Keratinocyte (primary cell): ENCODE measurements around the gene DES. TPM values are rescaled to one million over a fixed set of nuclear protein-coding genes. Genes with fewer than 3 reads are reported as not detected.

ENCODE experiments used
- DNase-seq: peaks from one replicate; pipeline ENCODE4 v3.0.0-alpha.2; 2011; ENCODE audit warnings: low read depth, missing footprints, low spot score
- FAIRE-seq: peaks from 2 replicates; lab custom pipeline; 2011; peaks lifted over from hg19 to GRCh38; lab: Jason Lieb, UNC
- H2AFZ ChIP-seq: 2 replicates; pipeline ENCODE4 v1.6.0; 2012; ENCODE audit warnings: low read length, control low read depth, inconsistent platforms; ENCODE audit not compliant: control insufficient read depth
- H3K27ac ChIP-seq: 2 replicates; pipeline ENCODE4 v1.5.1; 2011; ENCODE audit warnings: low read length; ENCODE audit not compliant: control insufficient read depth, insufficient read depth
- H3K27me3 ChIP-seq: 3 replicates; pipeline ENCODE4 v1.6.0; 2011; ENCODE audit warnings: low read length; ENCODE audit not compliant: control insufficient read depth, insufficient read depth; ENCODE audit errors: extremely low read depth
- H3K36me3 ChIP-seq, 2 experiments: 2 replicates in 1 of 2; 3 replicates in 1 of 2; pipeline ENCODE4 v1.5.1; 2011; ENCODE audit warnings: low read length in 2 of 2, mild to moderate bottlenecking in 1 of 2; ENCODE audit not compliant: control insufficient read depth in 2 of 2, insufficient read depth in 2 of 2; ENCODE audit errors: extremely low read depth in 1 of 2
- H3K4me1 ChIP-seq: 3 replicates; pipeline ENCODE4 v1.5.1; 2011; ENCODE audit warnings: low read length; ENCODE audit not compliant: control insufficient read depth, insufficient read depth; ENCODE audit errors: extremely low read depth
- H3K4me2 ChIP-seq: 3 replicates; pipeline ENCODE4 v1.6.0; 2011; ENCODE audit warnings: low read depth, low read length; ENCODE audit not compliant: control insufficient read depth, insufficient read depth; ENCODE audit errors: extremely low read depth
- H3K4me3 ChIP-seq, 3 experiments: fragments of 200-600 bp in 1 of 3; sonication (generic) in 1 of 3; 2 replicates in 2 of 3; 3 replicates in 1 of 3; pipeline ENCODE4 v1.5.1; 2011 to 2016; ENCODE audit warnings: low read length in 3 of 3, mild to moderate bottlenecking in 3 of 3, control low read depth in 2 of 3, inconsistent platforms in 1 of 3, low read depth in 1 of 3, mixed read lengths in 1 of 3, mixed run types in 1 of 3, moderate library complexity in 1 of 3; ENCODE audit not compliant: control insufficient read depth in 2 of 3, insufficient read depth in 2 of 3; ENCODE audit errors: extremely low read depth in 1 of 3
- H3K79me2 ChIP-seq: 2 replicates; pipeline ENCODE4 v1.6.0; 2012; ENCODE audit warnings: low read length; ENCODE audit not compliant: control insufficient read depth, insufficient read depth
- H3K9ac ChIP-seq: 3 replicates; pipeline ENCODE4 v1.6.0; 2011; ENCODE audit warnings: low read length; ENCODE audit not compliant: control insufficient read depth, insufficient read depth; ENCODE audit errors: extremely low read depth
- H3K9me1 ChIP-seq: 3 replicates; pipeline ENCODE4 v1.6.0; 2011; ENCODE audit warnings: low read length; ENCODE audit not compliant: control insufficient read depth, insufficient read depth; ENCODE audit errors: extremely low read depth
- H3K9me3 ChIP-seq: 2 replicates; pipeline ENCODE4 v1.5.1; 2012; ENCODE audit warnings: low read depth, low read length; ENCODE audit not compliant: control insufficient read depth
- H4K20me1 ChIP-seq: 3 replicates; pipeline ENCODE4 v1.6.0; 2011; ENCODE audit warnings: low read length; ENCODE audit not compliant: control insufficient read depth, insufficient read depth; ENCODE audit errors: extremely low read depth
- CTCF ChIP-seq, 3 experiments: IDR thresholded peaks in 1 of 3; conservative IDR thresholded peaks in 1 of 3; optimal IDR thresholded peaks in 1 of 3; 2 replicates in 2 of 3; 3 replicates in 1 of 3; pipeline versions ENCODE3 to v1.5.1; 2011; ENCODE audit warnings: low read length in 3 of 3, mild to moderate bottlenecking in 3 of 3, moderate library complexity in 2 of 3, control low read depth in 1 of 3, inconsistent platforms in 1 of 3; ENCODE audit not compliant: insufficient read depth in 2 of 3; ENCODE audit errors: extremely low read depth in 1 of 3
- EZH2 ChIP-seq: IDR thresholded peaks from one replicate; pipeline ENCODE4 v1.6.1; 2012; ENCODE audit warnings: inconsistent platforms, mild to moderate bottlenecking, low read length, moderate library complexity
- dilution Hi-C: fragments of 300-500 bp; cut with MboI; formaldehyde crosslinking; loops from one replicate; pipeline ENCODE4 v1.7.0; 2020; ENCODE audit warnings: low sequenced_read_pairs; ENCODE audit not compliant: extremely low pct_ligation_motif_present
- polyA plus RNA-seq, 5 experiments: library from polyadenylated mRNA; depleted of rRNA in 3 of 5; stranded (reverse) in 3 of 5; stranded (forward) in 1 of 5; unstranded in 1 of 5; fragments of >200 nt; gene quantifications; 1 replicate in 1 of 5; 2 replicates in 3 of 5; 3 replicates in 1 of 5; pipeline versions ENCODE4 v1.2.1 to v1.2.3, GENCODE V29; 2011 to 2012; ENCODE audit warnings: missing spikeins in 2 of 5, low read depth in 1 of 5, low replicate concordance in 1 of 5

The DES gene
- polyA plus RNA-seq, 1 donor (not counting 4 experiments of a cell fraction or from before 2014, with no cell fraction given), result not detected

DNA sequence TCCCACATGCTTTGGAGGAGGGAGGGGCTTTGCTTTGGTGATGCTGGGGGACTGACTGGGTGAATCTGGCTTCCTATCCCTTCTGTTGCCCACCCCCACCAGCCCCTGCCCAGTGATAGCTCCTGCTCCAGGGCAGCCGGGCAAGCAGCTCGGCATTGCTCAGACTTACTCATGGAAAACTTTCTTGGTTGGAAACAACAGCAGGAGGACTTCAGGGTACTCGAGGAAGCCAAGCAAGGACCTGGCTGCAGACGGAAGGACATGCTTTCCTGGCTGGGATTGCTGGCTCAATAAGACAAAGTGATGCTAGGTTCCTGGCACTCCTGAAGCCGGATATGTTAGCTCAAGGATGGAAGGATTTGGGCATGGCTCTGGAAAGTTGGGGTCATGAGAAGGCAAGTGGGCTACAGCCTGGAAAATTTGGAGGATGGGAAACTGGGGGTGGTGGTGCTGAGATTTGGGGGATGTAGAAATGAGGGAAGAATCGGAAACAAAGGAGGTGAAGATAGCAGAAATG is 19.6 kb downstream of the DES start:
- Histone ChIP-seq H3K4me3 (no peak overlapping the region), H3K4me1 (peaks cover 10% of the 10 kb centered on the region), H3K79me2 (no peaks in the 10 kb centered on the region), H3K4me2 (no peak overlapping the region), H3K27me3 (peaks cover 14% of the 10 kb centered on the region), H2AFZ (no peak overlapping the region), H3K36me3 (no peaks in the 10 kb centered on the region), H4K20me1 (no peaks in the 10 kb centered on the region), H3K9me1 (no peaks in the 10 kb centered on the region), H3K27ac (no peak overlapping the region), H3K9me3 (no peaks in the 10 kb centered on the region), H3K9ac (no peak overlapping the region)
- no peak for DNase-seq
- FAIRE-seq, result no peak
- no peak for TF ChIP-seq EZH2
- no peak for TF ChIP-seq CTCF (optimal IDR thresholded peaks at IDR 0.05 in 1 of 3, IDR thresholded peaks at IDR 0.05 in 1 of 3, conservative IDR thresholded peaks at IDR 0.05 in 1 of 3; ENCODE audit: extremely low read depth in 1 of 3, insufficient read depth in 2 of 3, low read length in 3 of 3)
- dilution Hi-C loops, result no loop called here

DNA sequence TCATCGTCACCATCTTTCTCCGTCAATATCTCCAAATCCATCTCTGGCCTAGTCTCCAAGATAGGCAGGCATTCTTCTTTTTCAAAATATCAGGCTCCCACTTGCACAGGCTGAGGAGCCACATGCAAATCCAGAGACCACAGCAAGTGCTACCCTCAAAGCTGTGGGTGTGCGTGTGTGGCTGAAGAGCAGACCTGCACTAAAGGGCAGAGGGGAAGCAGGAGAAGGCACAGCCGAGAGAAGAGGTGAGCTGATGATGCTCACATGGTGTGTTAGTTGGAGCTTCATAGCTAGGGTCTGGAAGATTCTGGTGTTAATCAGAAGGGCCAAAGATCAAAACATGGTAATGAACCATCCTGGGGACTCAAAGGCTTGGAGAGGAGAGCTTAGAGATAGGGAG is 20.3 kb downstream of the DES start:
- H3K27ac ChIP-seq, result no peak overlapping the region
- no peaks in the 10 kb centered on the region for H3K9me1 ChIP-seq
- no peak overlapping the region for H3K4me2 ChIP-seq
- dilution Hi-C loops, result no loop called here
- no peaks in the 10 kb centered on the region for H4K20me1 ChIP-seq
- no peak overlapping the region for H2AFZ ChIP-seq
- no peak overlapping the region for H3K9ac ChIP-seq
- peaks cover 14% of the 10 kb centered on the region for H3K27me3 ChIP-seq
- no peaks in the 10 kb centered on the region for H3K9me3 ChIP-seq
- DNase-seq (no peak), FAIRE-seq (no peak)
- TF ChIP-seq EZH2 (no peak), CTCF (optimal IDR thresholded peaks at IDR 0.05 in 1 of 3, IDR thresholded peaks at IDR 0.05 in 1 of 3, conservative IDR thresholded peaks at IDR 0.05 in 1 of 3; ENCODE audit: extremely low read depth in 1 of 3, insufficient read depth in 2 of 3, low read length in 3 of 3) (no peak)
- H3K4me3 ChIP-seq, result no peak overlapping the region
- H3K4me1 ChIP-seq, result peaks cover 13% of the 10 kb centered on the region
- H3K36me3 ChIP-seq, result peaks cover under 1 to 4% of the 10 kb centered on the region in 2 experiments
- H3K79me2 ChIP-seq, result no peaks in the 10 kb centered on the region
